ENCODE data around the gene IL1RN. TPM values are rescaled to one million over a fixed set of nuclear protein-coding genes. Genes with fewer than 3 reads are reported as not detected.

Gene IL1RN
- total and polyA plus RNA-seq, 2 of the 13 experiments (the other 11 are each of a cell fraction or from before 2014, with no cell fraction given): 21.2 to 101 TPM

DNA sequence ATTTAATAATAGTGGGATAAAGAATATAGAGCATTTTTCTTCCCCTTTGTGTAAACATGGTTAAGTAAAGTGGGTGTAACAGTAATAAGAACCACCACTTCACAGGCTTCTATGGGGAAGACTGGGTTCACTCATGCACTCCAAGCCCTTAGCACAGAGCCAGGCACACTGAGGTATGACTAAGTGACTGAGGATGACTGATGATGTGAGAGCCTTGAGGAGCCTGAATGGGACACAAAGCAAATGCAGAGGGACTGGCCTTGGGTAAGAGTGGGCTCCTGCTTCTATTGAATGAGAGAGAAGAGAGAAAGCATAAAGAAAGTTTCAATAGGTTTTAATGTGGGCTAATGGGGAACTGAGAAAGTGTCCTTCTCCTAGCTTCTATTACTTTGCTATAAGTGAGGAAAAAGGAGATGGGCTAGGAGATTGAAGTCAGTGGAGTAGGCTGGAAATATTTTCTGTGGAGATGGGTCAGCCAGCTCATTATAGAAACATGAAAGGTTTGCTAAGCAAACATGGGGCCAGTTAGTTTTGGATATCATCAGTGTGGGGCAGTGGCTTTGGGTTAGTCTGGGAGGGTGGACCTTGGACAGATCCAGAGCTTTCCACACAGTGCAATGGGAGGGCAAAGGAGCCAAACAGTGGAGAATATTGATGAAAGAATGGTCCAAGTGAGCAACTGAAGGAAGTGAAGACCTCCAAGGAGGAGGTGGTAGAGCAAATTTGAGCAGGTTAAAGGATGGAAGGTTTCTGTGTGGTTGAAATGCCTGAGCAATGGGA lies 39.0 kb upstream of the IL1RN start (continued):
- TF ChIP-seq ZHX2 (IDR thresholded peaks at IDR 0.05; ENCODE audit: low read depth) (no peak), ZHX2 (CRISPR knock-in tag; IDR thresholded peaks at IDR 0.05; ENCODE audit: borderline replicate concordance) (no peak), EED (CRISPR knock-in tag; IDR thresholded peaks at IDR 0.05) (no peak), ZNF292 (CRISPR knock-in tag; IDR thresholded peaks at IDR 0.05; ENCODE audit: borderline replicate concordance, low read depth) (0 out of 2 replicates have a peak, but pooled peaks have one; percentile 47), ZNF180 (CRISPR knock-in tag; IDR thresholded peaks at IDR 0.05; ENCODE audit: borderline replicate concordance, low read depth) (no peak), MAFF (IDR thresholded peaks at IDR 0.05; ENCODE audit: low read depth, low read length) (no peak), AKAP8 (CRISPR knock-in tag; IDR thresholded peaks at IDR 0.05) (no peak), NFIB (CRISPR knock-in tag; IDR thresholded peaks at IDR 0.05; ENCODE audit: borderline replicate concordance) (no peak)
- TF ChIP-seq, protein P1, sequence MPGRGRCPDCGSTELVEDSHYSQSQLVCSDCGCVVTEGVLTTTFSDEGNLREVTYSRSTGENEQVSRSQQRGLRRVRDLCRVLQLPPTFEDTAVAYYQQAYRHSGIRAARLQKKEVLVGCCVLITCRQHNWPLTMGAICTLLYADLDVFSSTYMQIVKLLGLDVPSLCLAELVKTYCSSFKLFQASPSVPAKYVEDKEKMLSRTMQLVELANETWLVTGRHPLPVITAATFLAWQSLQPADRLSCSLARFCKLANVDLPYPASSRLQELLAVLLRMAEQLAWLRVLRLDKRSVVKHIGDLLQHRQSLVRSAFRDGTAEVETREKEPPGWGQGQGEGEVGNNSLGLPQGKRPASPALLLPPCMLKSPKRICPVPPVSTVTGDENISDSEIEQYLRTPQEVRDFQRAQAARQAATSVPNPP (CRISPR knock-in tag; IDR thresholded peaks at IDR 0.05): 0 out of 2 replicates have a peak, but pooled peaks have one; percentile 47
- TF ChIP-seq, protein P2, sequence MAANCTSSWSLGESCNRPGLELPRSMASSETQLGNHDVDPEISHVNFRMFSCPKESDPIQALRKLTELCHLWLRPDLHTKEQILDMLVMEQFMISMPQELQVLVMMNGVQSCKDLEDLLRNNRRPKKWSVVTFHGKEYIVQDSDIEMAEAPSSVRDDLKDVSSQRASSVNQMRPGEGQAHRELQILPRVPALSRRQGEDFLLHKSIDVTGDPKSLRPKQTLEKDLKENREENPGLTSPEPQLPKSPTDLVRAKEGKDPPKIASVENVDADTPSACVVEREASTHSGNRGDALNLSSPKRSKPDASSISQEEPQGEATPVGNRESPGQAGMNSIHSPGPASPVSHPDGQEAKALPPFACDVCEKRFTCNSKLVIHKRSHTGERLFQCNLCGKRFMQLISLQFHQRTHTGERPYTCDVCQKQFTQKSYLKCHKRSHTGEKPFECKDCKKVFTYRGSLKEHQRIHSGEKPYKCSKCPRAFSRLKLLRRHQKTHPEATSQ (CRISPR knock-in tag; IDR thresholded peaks at IDR 0.05; ENCODE audit: borderline replicate concordance): no peak
- TF ChIP-seq, protein P3, sequence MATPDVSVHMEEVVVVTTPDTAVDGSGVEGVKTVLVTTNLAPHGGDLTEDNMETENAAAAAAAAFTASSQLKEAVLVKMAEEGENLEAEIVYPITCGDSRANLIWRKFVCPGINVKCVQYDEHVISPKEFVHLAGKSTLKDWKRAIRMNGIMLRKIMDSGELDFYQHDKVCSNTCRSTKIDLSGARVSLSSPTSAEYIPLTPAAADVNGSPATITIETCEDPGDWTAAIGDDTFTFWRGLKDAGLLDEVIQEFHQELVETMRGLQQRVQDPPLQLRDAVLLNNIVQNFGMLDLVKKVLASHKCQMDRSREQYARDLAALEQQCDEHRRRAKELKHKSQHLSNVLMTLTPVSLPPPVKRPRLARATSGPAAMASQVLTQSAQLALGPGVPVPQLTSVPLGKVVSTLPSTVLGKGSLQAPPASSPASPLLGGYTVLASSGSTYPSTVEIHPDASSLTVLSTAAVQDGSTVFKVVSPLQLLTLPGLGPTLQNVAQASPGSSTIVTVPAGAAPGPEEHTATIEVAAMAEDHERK (CRISPR knock-in tag; IDR thresholded peaks at IDR 0.05; ENCODE audit: low read depth): no peak
